Iris pigment epithelial cell (primary cell): ENCODE data around the gene F2R.
"Not testable (repeated sequence)": the region's sequence is repeated elsewhere in the genome, so short reads cannot be mapped to it uniquely, and the experiment has no call there.

Experiments used
- DNase-seq: peaks from one replicate; pipeline ENCODE4 v3.0.0-alpha.2; 2011; ENCODE audit warnings: low read depth

The F2R gene

DNA sequence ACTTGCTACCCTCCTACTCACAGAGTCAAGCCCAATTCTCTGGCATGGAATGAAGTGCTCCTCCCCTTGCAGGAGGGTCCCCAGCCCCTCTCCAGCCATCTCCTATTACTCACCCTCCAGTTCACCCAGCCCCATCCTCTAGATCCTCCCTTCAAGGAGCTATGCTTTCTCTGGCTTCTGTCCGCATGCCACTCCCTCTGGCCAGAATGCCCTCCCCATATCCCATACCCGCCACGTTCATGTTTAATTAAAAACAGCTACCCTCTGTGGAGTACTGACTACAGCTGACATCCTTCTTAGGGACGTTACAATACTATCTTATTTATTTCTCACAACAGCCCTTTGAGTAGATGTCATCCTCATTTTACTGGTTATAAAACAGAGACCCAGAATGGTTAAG lies 3.0 kb downstream of the F2R start:
- DNase-seq: no peak

DNA sequence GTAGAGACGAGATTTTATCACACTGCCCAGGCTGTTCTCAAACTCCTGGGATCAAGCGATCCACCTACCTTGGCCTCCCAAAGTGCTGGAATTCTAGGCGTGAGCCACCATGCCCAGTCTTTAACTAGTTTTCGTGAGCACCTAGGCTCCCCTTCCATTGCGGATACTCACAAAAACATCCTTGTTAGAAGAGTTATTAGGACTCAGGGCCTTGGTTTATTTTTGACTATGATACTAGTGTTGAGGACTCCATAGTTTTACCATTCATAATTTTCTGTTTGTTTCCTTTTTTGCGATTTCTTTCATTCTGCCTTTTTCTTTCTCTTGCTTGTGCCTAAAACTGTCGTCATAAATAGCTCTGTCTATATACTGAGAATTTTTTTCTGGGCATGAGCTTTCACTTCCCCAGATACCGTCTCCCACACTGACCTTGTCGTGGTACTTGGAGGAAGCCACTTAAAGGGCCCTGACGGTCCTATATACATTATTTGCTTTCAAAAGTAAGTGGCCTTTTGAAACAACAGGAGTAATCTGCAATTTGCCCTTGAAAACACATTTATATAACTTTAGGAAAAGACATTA lies 5.2 kb downstream of the F2R start:
- no peak for DNase-seq

DNA sequence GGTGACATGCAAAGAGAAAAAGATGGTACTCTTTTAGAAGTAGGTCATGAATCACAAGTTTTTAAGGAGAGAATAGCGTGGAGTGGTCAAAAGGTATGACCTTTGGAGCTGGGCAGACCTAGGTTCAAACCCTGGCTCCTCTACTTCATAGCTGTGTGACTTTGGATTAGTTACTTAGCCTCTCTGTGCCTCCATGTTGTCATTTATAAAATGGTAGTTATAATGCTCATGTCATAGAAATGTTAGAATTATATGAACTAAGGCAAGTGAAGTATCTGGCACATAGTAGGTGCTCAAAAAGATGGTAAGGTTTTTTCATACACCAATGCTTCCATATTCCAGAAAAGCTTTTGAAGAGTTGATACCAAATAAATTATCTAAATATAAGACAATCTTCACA lies 7.3 kb downstream of the F2R start:
- no peak for DNase-seq

DNA sequence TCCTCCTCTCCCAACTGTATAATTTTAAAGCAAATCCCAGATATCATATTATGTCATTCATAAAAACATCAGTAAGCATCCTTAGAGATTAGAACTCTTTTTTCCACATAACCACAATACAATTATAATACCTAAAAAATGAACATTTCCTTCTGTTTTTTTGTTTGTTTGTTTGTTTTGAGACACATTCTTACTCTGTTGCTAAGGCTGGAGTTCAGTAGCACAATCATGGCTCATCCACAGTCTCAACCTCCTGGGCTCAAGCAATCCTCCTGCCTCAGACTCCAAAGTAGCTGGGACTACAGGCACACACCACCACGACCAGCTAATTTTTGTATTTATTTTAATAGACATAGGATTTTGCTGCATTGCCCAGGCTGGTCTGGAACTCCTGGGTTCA lies 8.0 kb downstream of the F2R start:
- DNase-seq: no peak

DNA sequence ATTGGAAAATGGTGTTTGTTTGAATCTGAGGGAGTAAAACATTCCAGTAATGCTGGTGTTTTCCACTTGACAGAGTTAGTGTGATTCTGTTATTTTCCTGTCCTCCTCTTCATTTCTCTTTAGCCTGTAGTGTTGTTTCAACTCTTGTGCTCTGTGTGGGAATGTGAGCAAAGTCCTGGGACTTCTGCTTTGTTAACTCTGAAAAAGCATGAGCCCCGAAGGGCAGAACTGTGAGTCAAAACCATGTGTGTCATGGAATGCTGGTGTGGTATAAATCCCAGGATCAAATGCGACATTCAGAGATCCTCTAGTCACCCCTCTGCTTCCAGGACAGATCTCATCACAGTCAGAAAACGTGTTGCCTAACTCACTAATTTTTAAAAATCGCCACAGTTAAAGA lies 8.9 kb downstream of the F2R start:
- peak; percentile 79 for DNase-seq

DNA sequence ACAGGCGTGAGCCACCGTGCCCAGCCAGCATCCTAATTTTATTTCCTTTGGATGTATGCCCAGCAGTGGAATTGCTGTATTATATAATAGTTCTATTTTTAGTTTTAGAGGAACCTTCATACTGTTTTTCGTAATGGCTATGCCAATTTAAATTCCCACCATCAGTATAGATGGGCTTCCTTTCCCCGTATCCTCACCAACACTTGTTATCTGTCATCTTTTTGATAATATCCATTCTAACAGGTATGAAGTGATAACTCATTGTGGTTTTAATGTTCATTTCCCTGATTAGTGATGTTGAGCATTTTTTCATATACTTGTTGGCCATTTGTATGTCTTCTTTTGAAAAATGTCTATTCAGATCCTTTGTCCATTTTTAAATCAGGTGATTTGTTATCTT lies 13.0 kb downstream of the F2R start:
- DNase-seq: no peak

DNA sequence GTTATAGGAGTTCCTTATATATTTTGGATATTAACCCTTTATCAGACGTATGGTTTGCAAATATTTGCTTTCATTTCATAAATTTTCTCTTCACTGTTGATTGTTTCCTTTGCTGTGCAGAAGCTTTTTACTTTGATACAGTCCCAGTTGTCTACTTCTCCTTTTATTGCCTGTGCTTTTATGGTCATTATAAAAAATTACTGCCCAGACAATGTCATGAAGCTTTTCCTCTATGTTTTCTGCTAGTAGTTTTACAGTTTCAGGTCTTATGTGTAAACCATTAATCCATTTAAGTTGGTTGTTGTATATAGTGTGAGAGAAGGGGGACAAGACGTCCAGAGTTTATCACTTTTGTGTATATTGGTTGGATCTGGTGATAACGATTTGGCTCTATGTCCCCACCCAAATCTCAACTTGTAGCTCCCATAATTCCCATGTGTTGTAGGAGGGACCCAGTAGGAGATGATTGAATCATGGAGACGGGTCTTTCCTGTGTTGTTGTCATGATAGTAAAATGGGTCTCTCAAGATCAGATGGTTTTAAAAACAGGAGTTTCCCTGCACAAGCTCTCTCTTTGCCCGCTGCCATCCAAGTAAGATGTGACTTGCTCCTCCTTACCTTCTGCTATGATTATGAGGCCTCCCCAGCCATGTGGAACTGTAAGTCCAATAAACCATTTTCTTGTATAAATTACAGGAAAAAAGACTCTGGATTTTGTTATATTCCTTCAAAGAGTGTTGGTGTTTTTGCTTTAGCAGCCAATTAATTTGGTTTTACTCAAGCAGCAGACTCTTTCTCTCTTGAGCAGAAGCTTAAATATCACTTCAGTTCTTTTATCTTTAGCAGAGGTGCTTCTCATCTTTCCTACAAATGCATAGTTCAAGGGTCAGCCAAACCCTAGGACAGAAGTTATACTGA lies 13.7 kb downstream of the F2R start:
- no peak for DNase-seq

DNA sequence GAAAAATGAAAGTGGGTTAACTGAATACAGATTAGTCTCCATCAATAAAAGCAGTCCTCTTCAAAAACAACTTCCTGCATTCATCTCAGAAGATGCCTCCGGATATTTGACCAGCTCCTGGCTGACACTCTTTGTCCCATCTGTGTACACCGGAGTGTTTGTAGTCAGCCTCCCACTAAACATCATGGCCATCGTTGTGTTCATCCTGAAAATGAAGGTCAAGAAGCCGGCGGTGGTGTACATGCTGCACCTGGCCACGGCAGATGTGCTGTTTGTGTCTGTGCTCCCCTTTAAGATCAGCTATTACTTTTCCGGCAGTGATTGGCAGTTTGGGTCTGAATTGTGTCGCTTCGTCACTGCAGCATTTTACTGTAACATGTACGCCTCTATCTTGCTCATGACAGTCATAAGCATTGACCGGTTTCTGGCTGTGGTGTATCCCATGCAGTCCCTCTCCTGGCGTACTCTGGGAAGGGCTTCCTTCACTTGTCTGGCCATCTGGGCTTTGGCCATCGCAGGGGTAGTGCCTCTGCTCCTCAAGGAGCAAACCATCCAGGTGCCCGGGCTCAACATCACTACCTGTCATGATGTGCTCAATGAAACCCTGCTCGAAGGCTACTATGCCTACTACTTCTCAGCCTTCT lies 16.6 kb downstream of the F2R start:
- no peak for DNase-seq

DNA sequence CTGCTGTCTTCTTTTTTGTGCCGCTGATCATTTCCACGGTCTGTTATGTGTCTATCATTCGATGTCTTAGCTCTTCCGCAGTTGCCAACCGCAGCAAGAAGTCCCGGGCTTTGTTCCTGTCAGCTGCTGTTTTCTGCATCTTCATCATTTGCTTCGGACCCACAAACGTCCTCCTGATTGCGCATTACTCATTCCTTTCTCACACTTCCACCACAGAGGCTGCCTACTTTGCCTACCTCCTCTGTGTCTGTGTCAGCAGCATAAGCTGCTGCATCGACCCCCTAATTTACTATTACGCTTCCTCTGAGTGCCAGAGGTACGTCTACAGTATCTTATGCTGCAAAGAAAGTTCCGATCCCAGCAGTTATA lies 17.1 kb downstream of the F2R start:
- no peak for DNase-seq

DNA sequence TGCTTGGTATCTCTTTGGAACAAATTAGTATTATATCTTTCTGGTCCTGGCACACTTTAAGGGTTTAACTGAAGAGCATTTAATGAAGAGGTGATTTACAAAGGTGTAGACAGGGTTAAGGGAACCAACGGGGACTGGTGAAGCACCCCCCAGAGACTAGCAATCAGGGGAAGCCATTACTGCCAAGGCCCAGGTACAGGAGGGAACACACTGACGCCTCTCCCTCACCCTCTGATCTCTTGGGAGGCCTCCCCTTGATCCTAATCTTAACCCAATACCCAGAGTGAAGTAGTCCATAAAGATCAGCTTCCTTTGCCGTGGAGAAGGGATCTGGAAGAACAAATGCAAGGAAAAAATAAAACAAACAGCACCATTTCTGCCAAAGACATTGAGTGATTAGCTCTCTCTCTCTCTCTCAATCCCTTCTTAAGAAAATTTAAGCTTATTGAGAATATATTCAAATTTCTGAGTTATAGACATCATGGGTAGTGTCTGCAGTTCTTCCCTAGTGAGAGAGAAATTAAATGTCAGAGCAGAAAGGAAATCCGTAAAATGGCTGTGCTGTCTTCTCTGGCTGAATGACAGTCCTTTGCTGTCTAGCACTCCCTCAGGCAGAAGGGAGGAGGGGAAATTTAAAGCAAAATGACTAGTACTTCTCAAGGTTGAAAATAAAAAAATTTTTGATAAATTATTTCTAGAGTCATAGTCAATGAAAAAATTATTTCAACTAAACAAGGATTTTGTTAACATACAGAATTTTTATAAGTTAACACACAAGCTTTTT lies 20.0 kb downstream of the F2R start:
- no peak for DNase-seq

DNA sequence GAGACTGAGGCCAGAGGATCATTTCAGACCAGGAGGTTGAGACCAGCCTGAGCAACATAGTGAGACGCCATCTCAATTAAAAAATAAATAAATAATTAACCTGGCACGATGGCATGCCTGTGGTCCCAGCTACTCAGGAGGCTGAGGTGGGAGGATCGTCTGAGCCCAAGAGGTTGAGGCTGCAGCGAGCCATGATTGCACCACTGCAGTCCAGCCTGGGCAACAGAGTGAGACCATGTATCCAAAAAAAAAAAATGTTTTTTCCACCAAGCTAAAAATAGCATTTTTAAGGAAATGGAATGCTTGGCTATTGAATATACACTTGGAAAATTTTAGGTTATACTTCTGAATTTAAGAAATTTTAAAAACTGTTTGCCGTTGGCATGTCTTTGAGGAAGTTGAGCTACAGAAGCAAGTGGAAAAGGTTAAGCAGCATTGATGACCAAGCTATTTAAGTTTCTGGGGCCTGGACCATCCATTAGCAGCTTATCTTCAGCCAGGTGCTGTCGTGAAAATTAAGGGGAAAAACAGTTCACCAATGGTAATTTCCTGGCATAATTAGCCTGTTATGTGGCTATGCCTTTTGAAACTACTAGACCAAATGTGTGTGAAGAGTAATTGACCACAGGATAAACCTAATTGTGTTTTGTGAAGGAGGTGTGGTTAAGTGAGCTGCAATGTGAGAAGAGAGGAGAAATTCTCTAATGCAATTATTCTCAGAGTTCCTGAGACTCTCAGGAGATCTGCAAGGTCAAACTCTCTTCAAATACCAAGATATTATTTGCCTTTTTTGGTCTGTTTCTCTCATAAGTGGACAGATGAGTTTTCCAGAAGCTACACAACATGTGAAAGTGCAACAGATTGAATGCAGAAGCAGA lies 21.0 kb downstream of the F2R start:
- no peak for DNase-seq

DNA sequence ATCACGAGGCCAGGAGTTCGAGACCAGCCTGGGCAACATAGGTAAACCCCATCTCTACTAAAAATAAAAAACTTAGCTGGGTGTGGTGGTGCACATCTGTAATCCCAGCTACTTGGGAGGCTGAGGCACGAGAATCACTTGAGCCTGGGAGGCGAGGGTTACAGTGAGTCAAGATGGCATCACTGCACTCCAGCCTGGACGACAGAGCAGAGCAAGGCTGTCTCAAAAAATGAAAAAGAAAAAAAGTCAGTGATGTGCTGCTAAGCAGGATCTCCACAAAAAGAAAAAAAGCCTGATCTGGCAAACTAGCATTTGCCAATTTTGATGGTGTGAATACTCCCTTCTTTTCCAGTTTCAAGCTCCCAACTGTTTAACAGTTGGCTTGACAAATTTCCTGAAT lies 21.9 kb downstream of the F2R start:
- DNase-seq: no peak

DNA sequence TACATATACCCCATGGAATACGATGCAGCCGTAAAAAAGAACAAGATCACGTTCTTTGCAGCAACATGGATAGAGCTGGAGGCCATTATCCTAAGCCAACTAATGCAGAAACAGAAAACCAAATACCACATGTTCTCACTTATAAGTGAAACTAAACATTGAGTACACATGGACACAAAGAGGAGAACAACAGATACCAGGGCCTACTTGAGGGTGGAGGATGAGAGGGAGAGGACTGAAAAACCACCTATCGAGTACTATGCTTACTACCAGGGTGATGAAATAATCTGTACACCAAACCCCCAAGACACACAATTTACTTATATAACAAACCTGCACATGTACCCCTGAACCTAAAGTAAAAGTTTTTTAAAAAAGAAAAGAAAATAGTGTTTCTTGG lies 25.6 kb downstream of the F2R start:
- not testable (repeated sequence) for DNase-seq

DNA sequence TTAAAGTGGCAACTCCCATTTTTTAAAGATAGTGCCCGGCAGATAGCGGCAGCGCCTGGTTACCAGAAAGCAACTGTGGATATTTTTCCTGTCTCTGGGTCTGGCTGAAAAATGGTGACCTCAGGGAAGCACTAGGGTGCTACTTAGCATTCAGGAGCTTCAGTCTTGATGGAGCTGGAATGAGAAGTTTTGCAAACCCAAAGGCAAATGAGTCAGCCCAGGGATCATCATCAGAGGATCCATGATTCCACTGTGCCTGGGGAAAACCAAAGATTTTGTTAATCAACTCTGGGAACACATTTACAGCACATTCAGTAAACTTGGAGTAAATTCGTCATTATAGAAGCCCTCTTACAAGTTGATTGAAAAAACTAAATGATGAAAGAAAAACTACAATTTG lies 26.7 kb downstream of the F2R start:
- peak; percentile 66 for DNase-seq

DNA sequence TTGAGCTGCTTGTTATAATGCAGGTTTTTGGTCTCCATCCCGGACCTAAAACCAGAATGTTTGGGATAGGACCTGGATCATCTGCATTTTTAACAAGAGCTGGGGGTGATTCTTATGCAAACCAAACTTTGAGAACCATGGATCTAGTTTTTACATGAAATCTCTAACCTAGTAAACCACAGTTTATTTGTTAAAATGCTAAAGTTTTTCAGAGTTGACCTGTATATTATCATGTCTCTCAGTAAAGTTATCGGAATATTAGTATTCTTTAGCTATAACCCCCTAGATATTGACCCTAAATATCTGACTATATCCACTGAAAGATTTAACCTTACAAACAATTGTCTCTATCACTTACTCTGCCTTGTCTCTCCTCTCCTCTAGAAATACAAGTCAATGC lies 28.7 kb downstream of the F2R start:
- DNase-seq: no peak

DNA sequence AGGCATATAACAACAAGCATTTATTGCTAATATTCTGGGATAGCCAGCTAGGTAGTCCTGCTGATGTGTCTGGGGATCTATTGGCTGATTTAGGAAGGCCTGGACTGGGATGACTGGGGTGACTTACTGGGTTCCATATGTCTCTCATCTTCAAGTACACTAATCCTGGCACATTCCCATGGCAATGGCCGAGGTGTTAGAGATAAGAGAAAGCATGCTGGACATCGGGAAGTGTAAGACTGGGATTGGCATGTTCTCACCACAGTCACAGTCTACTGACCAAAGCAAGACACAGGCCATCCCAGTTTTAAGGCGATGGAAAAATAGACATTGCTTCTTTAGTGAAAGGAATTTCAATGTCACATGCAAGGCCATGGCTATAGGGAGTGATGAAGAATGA lies 29.7 kb downstream of the F2R start:
- DNase-seq: no peak

DNA sequence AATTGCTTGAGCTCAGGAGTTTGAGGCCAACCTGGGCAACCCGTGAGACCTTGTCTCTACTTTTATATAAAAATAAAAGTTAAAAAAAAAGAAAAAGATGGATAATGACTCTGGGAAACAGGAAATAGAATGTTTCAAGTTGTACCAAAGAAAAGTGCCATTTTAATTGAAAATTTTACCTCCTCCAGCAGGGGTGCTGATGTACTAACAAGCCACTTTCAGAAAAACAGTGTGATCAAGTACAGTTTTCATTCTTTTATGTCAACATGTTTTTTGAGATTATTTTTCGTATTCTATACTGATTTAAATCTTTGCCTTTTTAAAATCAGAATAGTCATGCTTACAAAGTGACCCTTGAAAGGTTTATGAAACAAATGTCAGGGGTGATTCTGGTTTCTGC lies 30.8 kb downstream of the F2R start:
- DNase-seq: no peak

DNA sequence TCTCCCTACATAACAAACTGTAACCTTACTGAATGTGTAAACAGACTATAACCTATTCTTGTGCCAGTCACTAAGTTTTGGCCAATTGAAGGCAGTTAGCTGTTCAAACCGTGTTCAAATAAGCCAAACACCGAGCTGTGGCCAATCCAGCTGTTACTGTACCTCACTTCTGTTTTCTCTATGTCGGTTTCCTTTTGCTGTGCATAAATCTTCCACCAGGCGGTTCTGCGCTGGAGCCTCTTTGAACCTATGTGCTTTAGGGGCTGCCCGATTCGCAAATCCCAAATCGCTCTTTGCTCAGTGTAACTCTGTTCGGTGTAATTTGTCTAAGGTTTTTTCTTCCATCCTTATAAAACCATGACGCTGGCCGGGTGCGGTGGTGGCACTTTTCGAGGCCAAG lies 31.8 kb downstream of the F2R start:
- no peak for DNase-seq

DNA sequence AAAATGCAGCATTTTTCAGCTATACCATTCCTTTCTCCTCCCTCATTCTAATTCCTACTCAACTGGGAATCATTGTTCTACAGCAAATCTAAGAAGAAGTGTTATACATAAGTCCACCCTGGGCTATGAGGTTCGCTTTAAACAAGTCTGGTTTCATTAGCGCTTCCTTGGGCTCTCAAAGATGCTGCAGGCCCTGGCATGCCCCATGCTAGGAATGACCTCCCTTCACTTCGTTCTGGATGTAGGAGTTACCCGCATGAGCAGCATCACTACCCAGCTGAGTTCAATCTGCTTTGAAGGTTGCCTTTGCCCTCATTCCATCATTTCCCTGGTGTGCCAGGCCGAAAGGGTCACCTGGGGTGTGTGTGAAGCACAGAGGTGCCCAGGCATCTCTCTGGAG lies 35.4 kb downstream of the F2R start:
- DNase-seq: no peak

DNA sequence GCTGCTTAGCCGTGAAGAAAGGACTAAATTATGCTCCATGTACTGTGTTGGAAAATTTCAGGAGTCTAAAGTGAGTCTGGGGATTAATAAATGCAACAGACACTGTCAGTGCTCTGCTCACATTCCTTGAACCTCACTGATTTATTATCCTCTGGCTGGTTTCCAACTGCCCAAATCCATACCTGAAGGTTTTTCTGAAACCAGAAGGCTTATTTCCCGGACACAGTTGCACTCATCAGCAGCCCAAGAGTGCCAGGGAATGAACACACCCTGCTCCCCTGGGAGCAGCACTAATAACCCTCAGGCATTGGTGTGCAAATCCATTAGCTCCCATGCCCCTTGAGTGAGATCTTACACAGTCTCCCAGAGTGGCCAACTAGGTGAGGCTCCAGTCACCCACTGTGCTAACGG lies 38.7 kb downstream of the F2R start:
- no peak for DNase-seq

DNA sequence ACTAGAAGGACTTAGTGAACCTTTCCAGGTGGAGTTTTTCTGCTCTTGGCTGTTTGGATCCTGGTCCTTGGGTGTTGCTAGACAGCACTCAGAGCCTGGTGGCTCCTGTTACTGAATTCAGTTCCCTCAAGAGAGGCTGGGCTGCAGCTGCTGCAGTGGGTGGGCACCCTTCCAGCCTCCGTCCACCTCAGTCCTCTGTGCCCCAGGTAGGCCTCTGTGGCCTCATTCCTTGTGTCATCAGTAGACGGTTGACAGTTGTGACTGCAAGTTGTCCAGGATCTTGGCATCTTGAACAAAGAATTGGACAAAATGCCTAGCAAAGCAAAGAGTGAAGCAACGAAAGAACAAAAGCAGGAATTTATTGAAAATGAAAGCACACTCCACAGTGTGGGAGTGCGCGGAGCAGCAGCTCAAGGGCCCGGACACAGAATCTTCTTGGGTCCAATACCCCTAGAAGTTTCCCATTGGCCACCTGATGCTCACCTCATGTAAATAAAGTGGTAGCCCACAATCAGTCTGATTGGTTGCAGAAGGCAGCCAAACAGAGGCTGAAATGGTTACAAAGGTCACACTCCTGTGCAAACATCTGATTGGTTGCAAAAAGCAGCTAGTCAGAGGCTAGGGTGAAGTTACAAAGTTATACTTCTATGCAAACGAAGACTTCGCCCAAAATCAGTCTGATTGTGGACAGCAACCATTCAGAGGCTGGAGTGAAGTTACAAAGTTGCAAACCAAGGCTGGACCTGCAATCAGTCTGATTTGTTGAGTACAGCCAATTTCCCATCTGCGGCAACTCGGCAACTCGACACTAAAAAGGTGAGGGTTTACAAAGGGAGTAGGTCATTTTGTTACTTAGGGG lies 40.1 kb downstream of the F2R start:
- DNase-seq: no peak
